ENCODE measurements around the gene SREK1.

SREK1 gene

GRCh38 chr5:66179297-66180051, 35.4 kb downstream of the SREK1 start:
- Histone ChIP-seq H3K27me3 (ENCODE audit: insufficient read depth, low read length) (no peaks in the 10 kb centered on the region), H3K79me2 (ENCODE audit: insufficient read depth, low read length) (0 out of 2 replicates have a peak, but pooled peaks cover 6% of the 10 kb centered on the region), H3K4me1 (ENCODE audit: insufficient read depth, low read length, severe bottlenecking) (no peaks in the 10 kb centered on the region), H3K27ac (ENCODE audit: low read depth, low read length, poor library complexity, severe bottlenecking) (no peak overlapping the region), H3F3A (ENCODE audit: insufficient read depth, low read length) (no peaks in the 10 kb centered on the region), H3K9me3 (ENCODE audit: low read length) (no peaks in the 10 kb centered on the region), H2AFZ (ENCODE audit: low read length) (no peak overlapping the region), H3K4me3 (ENCODE audit: low read depth, low read length, poor library complexity, severe bottlenecking) (no peak overlapping the region), H3K9me2 (ENCODE audit: low read depth, low read length) (no peaks in the 10 kb centered on the region), H4K20me1 (ENCODE audit: insufficient read depth, low read length) (no peaks in the 10 kb centered on the region), H3K9ac (ENCODE audit: low read length) (no peak overlapping the region), H3K4me2 (ENCODE audit: low read length) (no peak overlapping the region), H3K36me3 (ENCODE audit: insufficient read depth, low read length) (peaks cover 90% of the 10 kb centered on the region)
- TF ChIP-seq CTCF (IDR thresholded peaks at IDR 0.05; ENCODE audit: low read length) (no peak), EZH2 (IDR thresholded peaks at IDR 0.05; ENCODE audit: borderline replicate concordance, low read length) (no peak)

GRCh38 chr5:66180282-66181155, 36.4 kb downstream of the SREK1 start:
- TF ChIP-seq EZH2 (IDR thresholded peaks at IDR 0.05; ENCODE audit: borderline replicate concordance, low read length) (no peak), CTCF (IDR thresholded peaks at IDR 0.05; ENCODE audit: low read length) (no peak)
- H3K27ac ChIP-seq (ENCODE audit: low read depth, low read length, poor library complexity, severe bottlenecking): no peak overlapping the region
- no peak overlapping the region for H3K9ac ChIP-seq (ENCODE audit: low read length)
- H3K4me2 ChIP-seq (ENCODE audit: low read length): no peak overlapping the region
- peaks cover 81% of the 10 kb centered on the region for H3K36me3 ChIP-seq (ENCODE audit: insufficient read depth, low read length)
- no peaks in the 10 kb centered on the region for H3K9me3 ChIP-seq (ENCODE audit: low read length)
- H3F3A ChIP-seq (ENCODE audit: insufficient read depth, low read length): no peaks in the 10 kb centered on the region
- H3K79me2 ChIP-seq (ENCODE audit: insufficient read depth, low read length): 0 out of 2 replicates have a peak, but pooled peaks cover 6% of the 10 kb centered on the region
- H3K4me1 ChIP-seq (ENCODE audit: insufficient read depth, low read length, severe bottlenecking): no peaks in the 10 kb centered on the region
- no peak overlapping the region for H2AFZ ChIP-seq (ENCODE audit: low read length)
- H3K4me3 ChIP-seq (ENCODE audit: low read depth, low read length, poor library complexity, severe bottlenecking): no peak overlapping the region
- H3K27me3 ChIP-seq (ENCODE audit: insufficient read depth, low read length): no peaks in the 10 kb centered on the region
- H4K20me1 ChIP-seq (ENCODE audit: insufficient read depth, low read length): no peaks in the 10 kb centered on the region
- no peaks in the 10 kb centered on the region for H3K9me2 ChIP-seq (ENCODE audit: low read depth, low read length)

GRCh38 chr5:66186108-66186507, 42.0 kb downstream of the SREK1 start:
- Histone ChIP-seq H3K36me3 (ENCODE audit: insufficient read depth, low read length) (peaks cover 26% of the 10 kb centered on the region), H3K27ac (ENCODE audit: low read depth, low read length, poor library complexity, severe bottlenecking) (no peak overlapping the region), H3K4me2 (ENCODE audit: low read length) (no peak overlapping the region), H3K9ac (ENCODE audit: low read length) (no peak overlapping the region), H3K9me2 (ENCODE audit: low read depth, low read length) (no peaks in the 10 kb centered on the region), H3K4me1 (ENCODE audit: insufficient read depth, low read length, severe bottlenecking) (no peaks in the 10 kb centered on the region), H3K4me3 (ENCODE audit: low read depth, low read length, poor library complexity, severe bottlenecking) (no peak overlapping the region), H3K79me2 (ENCODE audit: insufficient read depth, low read length) (no peaks in the 10 kb centered on the region), H3K9me3 (ENCODE audit: low read length) (no peaks in the 10 kb centered on the region), H4K20me1 (ENCODE audit: insufficient read depth, low read length) (no peaks in the 10 kb centered on the region), H2AFZ (ENCODE audit: low read length) (no peak overlapping the region), H3F3A (ENCODE audit: insufficient read depth, low read length) (no peaks in the 10 kb centered on the region), H3K27me3 (ENCODE audit: insufficient read depth, low read length) (no peaks in the 10 kb centered on the region)
- no peak for TF ChIP-seq CTCF (IDR thresholded peaks at IDR 0.05; ENCODE audit: low read length)
- TF ChIP-seq EZH2 (IDR thresholded peaks at IDR 0.05; ENCODE audit: borderline replicate concordance, low read length): no peak

Data from OCI-LY1 (cell line).